IPS-15b (cell line): ENCODE results near the gene DNTT.
"Not testable (repeated sequence)": the region's sequence is repeated elsewhere in the genome, so short reads cannot be mapped to it uniquely, and the experiment has no call there.

Experiments
- H3K27me3 ChIP-seq: one replicate; pipeline ENCODE4 v1.6.1; 2013; ENCODE audit warnings: low read length; ENCODE audit not compliant: control insufficient read depth, insufficient read depth
- H3K36me3 ChIP-seq: one replicate; pipeline ENCODE4 v1.6.1; 2013; ENCODE audit warnings: low read length; ENCODE audit not compliant: control insufficient read depth, insufficient read depth
- H3K4me1 ChIP-seq: one replicate; pipeline ENCODE4 v1.6.1; 2013; ENCODE audit warnings: mild to moderate bottlenecking, low read length; ENCODE audit not compliant: control insufficient read depth, insufficient read depth
- H3K4me3 ChIP-seq: one replicate; pipeline ENCODE4 v1.5.1; 2013; ENCODE audit warnings: low read depth, low read length
- H3K9ac ChIP-seq: one replicate; pipeline ENCODE4 v1.6.1; 2013; ENCODE audit warnings: low read depth, mild to moderate bottlenecking, low read length
- H3K9me3 ChIP-seq: one replicate; pipeline ENCODE4 v1.6.1; 2013; ENCODE audit warnings: mild to moderate bottlenecking, low read length; ENCODE audit not compliant: control insufficient read depth, insufficient read depth

Gene DNTT

GRCh38 chr10:96297486-96297885, 6.7 kb upstream of the DNTT start:
- Histone ChIP-seq H3K4me1 (no peaks in the 10 kb centered on the region), H3K27me3 (no peaks in the 10 kb centered on the region), H3K36me3 (no peaks in the 10 kb centered on the region), H3K4me3 (no peak overlapping the region), H3K9ac (no peak overlapping the region), H3K9me3 (no peaks in the 10 kb centered on the region)

GRCh38 chr10:96298362-96298761, 5.9 kb upstream of the DNTT start:
- no peaks in the 10 kb centered on the region for H3K27me3 ChIP-seq
- H3K9me3 ChIP-seq: no peaks in the 10 kb centered on the region
- H3K4me3 ChIP-seq: no peak overlapping the region
- no peaks in the 10 kb centered on the region for H3K4me1 ChIP-seq
- no peaks in the 10 kb centered on the region for H3K36me3 ChIP-seq
- no peak overlapping the region for H3K9ac ChIP-seq

- Histone ChIP-seq H3K4me1 (no peaks in the 10 kb centered on the region), H3K9me3 (no peaks in the 10 kb centered on the region), H3K9ac (no peak overlapping the region), H3K36me3 (no peaks in the 10 kb centered on the region), H3K4me3 (no peak overlapping the region), H3K27me3 (no peaks in the 10 kb centered on the region)
Observed at GRCh38 chr10:96299383-96299782, 4.9 kb upstream of the DNTT start.

- H3K4me3 ChIP-seq: no peak overlapping the region
- no peaks in the 10 kb centered on the region for H3K4me1 ChIP-seq
- no peak overlapping the region for H3K9ac ChIP-seq
- no peaks in the 10 kb centered on the region for H3K27me3 ChIP-seq
- no peaks in the 10 kb centered on the region for H3K9me3 ChIP-seq
- H3K36me3 ChIP-seq: no peaks in the 10 kb centered on the region
Observed at GRCh38 chr10:96301616-96302015, 2.6 kb upstream of the DNTT start.

GRCh38 chr10:96305019-96305418, 785 bp downstream of the DNTT start:
- Histone ChIP-seq H3K4me1 (peaks cover 16% of the 10 kb centered on the region), H3K36me3 (no peaks in the 10 kb centered on the region), H3K9ac (no peak overlapping the region), H3K4me3 (no peak overlapping the region), H3K9me3 (no peaks in the 10 kb centered on the region), H3K27me3 (no peaks in the 10 kb centered on the region)

GRCh38 chr10:96306516-96306915, 2.3 kb downstream of the DNTT start:
- H3K4me3 ChIP-seq: no peak overlapping the region
- H3K9ac ChIP-seq: no peak overlapping the region
- no peaks in the 10 kb centered on the region for H3K9me3 ChIP-seq
- H3K27me3 ChIP-seq: no peaks in the 10 kb centered on the region
- peaks cover 31% of the 10 kb centered on the region for H3K4me1 ChIP-seq
- H3K36me3 ChIP-seq: no peaks in the 10 kb centered on the region

- not testable (repeated sequence) for H3K4me3 ChIP-seq, H3K27me3 ChIP-seq, H3K9me3 ChIP-seq, H3K36me3 ChIP-seq, H3K9ac ChIP-seq
- H3K4me1 ChIP-seq: peaks cover 35% of the 10 kb centered on the region
Observed at GRCh38 chr10:96308854-96309253, 4.6 kb downstream of the DNTT start.

- H3K9me3 ChIP-seq: no peaks in the 10 kb centered on the region
- H3K36me3 ChIP-seq: no peaks in the 10 kb centered on the region
- H3K4me3 ChIP-seq: no peak overlapping the region
- peaks cover 35% of the 10 kb centered on the region for H3K4me1 ChIP-seq
- no peaks in the 10 kb centered on the region for H3K27me3 ChIP-seq
- no peak overlapping the region for H3K9ac ChIP-seq
Observed at GRCh38 chr10:96309628-96310320, 5.5 kb downstream of the DNTT start.

- H3K4me3 ChIP-seq: no peak overlapping the region
- H3K4me1 ChIP-seq: peaks cover 35% of the 10 kb centered on the region
- H3K9ac ChIP-seq: peak overlapping the region; percentile 84
- H3K36me3 ChIP-seq: no peaks in the 10 kb centered on the region
- no peaks in the 10 kb centered on the region for H3K9me3 ChIP-seq
- no peaks in the 10 kb centered on the region for H3K27me3 ChIP-seq
Observed at GRCh38 chr10:96310321-96310669, 6.1 kb downstream of the DNTT start.

GRCh38 chr10:96311180-96311715, 7.0 kb downstream of the DNTT start:
- Histone ChIP-seq H3K4me1 (peaks cover 35% of the 10 kb centered on the region), H3K4me3 (no peak overlapping the region), H3K9me3 (no peaks in the 10 kb centered on the region), H3K9ac (no peak overlapping the region), H3K36me3 (no peaks in the 10 kb centered on the region), H3K27me3 (no peaks in the 10 kb centered on the region)

GRCh38 chr10:96313344-96313743, 9.1 kb downstream of the DNTT start:
- no peak overlapping the region for H3K9ac ChIP-seq
- peaks cover 31% of the 10 kb centered on the region for H3K4me1 ChIP-seq
- H3K36me3 ChIP-seq: no peaks in the 10 kb centered on the region
- H3K9me3 ChIP-seq: no peaks in the 10 kb centered on the region
- no peak overlapping the region for H3K4me3 ChIP-seq
- H3K27me3 ChIP-seq: no peaks in the 10 kb centered on the region

- Histone ChIP-seq H3K4me1 (no peaks in the 10 kb centered on the region), H3K36me3 (no peaks in the 10 kb centered on the region), H3K9me3 (no peaks in the 10 kb centered on the region), H3K9ac (no peak overlapping the region), H3K27me3 (no peaks in the 10 kb centered on the region), H3K4me3 (no peak overlapping the region)
Observed at GRCh38 chr10:96317067-96317833, 13.0 kb downstream of the DNTT start.
